GM12878 (cell line): Measurements from ENCODE around the gene SIVA1. TPM values are rescaled to one million over a fixed set of nuclear protein-coding genes. Genes with fewer than 3 reads are reported as not detected.

Experiments used
- ATAC-seq: fragments of 200-7000 bp; cut with Tn5 transposase; 3 replicates; pipeline ENCODE4 v1.9.1; 2020; ENCODE audit warnings: mild to moderate bottlenecking, moderate library complexity
- BruUV-seq: library from RNA; stranded (reverse); fragments of 400-500 nt; replicated peaks from 2 replicates; lab custom pipeline; 2021; lab: Mats Ljungman, UMichigan
- CTCF ChIA-PET: fragments of 300-600 bp; sonication (Branson Sonifier 250); formaldehyde crosslinking; extraction: SDS; loops from one replicate; lab custom pipeline; 2021; ENCODE audit warnings: inconsistent platforms; lab: Yijun Ruan, JAX
- POLR2A ChIA-PET: fragments of 350-600 bp; formaldehyde crosslinking; extraction: SDS; loops from one replicate; lab custom pipeline; 2021; ENCODE audit warnings: inconsistent platforms; lab: Charles Lee
- RAD21 ChIA-PET: fragments of 300-600 bp; sonication (Branson Sonifier 250); formaldehyde crosslinking; loops from one replicate; lab custom pipeline; 2023; ENCODE audit warnings: antibody characterized with exemption; ENCODE audit not compliant: unreplicated experiment; lab: Charles Lee
- SMC1A ChIA-PET: fragments of 300-600 bp; sonication (Branson Sonifier 250); formaldehyde crosslinking; loops from one replicate; lab custom pipeline; 2023; ENCODE audit not compliant: unreplicated experiment, uncharacterized antibody; lab: Charles Lee
- DNase-seq: peaks from one replicate; pipeline ENCODE4 v3.0.0-alpha.2; 2011; ENCODE audit warnings: low read depth, low spot score
- FAIRE-seq: peaks from 3 replicates; lab custom pipeline; 2011; peaks lifted over from hg19 to GRCh38; lab: Jason Lieb, UNC
- H2AFZ ChIP-seq: 2 replicates; pipeline ENCODE4 v1.6.0; 2011; ENCODE audit warnings: low read depth, low read length, control low read depth; ENCODE audit not compliant: control insufficient read depth
- H3K27ac ChIP-seq: 2 replicates; pipeline ENCODE4 v1.5.1; 2011; ENCODE audit warnings: control low read depth; ENCODE audit not compliant: control insufficient read depth, insufficient read depth
- H3K27me3 ChIP-seq, 2 experiments: replicated peaks in 1 of 2; 2 replicates each; pipeline versions ENCODE4 v1.6.0 to v1.6.1; 2011; ENCODE audit warnings: low read length in 1 of 2; ENCODE audit not compliant: control insufficient read depth in 2 of 2, insufficient read depth in 2 of 2
- H3K36me3 ChIP-seq, 2 experiments: 2 replicates each; pipeline ENCODE4 v1.5.1; 2011; ENCODE audit warnings: low read length in 1 of 2; ENCODE audit not compliant: control insufficient read depth in 2 of 2, insufficient read depth in 2 of 2
- H3K4me1 ChIP-seq: 2 replicates; pipeline ENCODE4 v1.6.1; 2011; ENCODE audit warnings: mild to moderate bottlenecking, low read length, moderate library complexity, mixed read lengths; ENCODE audit not compliant: control insufficient read depth, insufficient read depth
- H3K4me2 ChIP-seq: 2 replicates; pipeline ENCODE4 v1.6.0; 2011; ENCODE audit warnings: control low read depth; ENCODE audit not compliant: control insufficient read depth, insufficient read depth
- H3K4me3 ChIP-seq: fragments of 200-600 bp; sonication (generic); 2 replicates; pipeline ENCODE4 v1.5.1; 2016
- H3K79me2 ChIP-seq: 2 replicates; pipeline ENCODE4 v1.6.0; 2011; ENCODE audit warnings: low read length; ENCODE audit not compliant: control insufficient read depth, insufficient read depth
- H3K9ac ChIP-seq: 2 replicates; pipeline ENCODE4 v1.8.0; 2011; ENCODE audit warnings: low read length, control low read depth, mixed read lengths; ENCODE audit not compliant: control insufficient read depth, insufficient read depth
- H3K9me3 ChIP-seq: replicated peaks from 3 replicates; pipeline ENCODE4 v1.5.1; 2011; ENCODE audit warnings: mild to moderate bottlenecking, low read length; ENCODE audit not compliant: control insufficient read depth, insufficient read depth
- H4K20me1 ChIP-seq: 2 replicates; pipeline ENCODE4 v1.6.0; 2011; ENCODE audit not compliant: control insufficient read depth, insufficient read depth
- BCL11A ChIP-seq: IDR thresholded peaks from 2 replicates; pipeline ENCODE4 v1.6.1; 2011; ENCODE audit warnings: low read depth, low read length
- CBX5 ChIP-seq: sonication (generic); IDR thresholded peaks from 2 replicates; pipeline ENCODE4 v1.6.1; 2016; ENCODE audit warnings: low read depth, moderate library complexity, mild to moderate bottlenecking, inconsistent platforms
- CHD1 ChIP-seq: IDR thresholded peaks from 2 replicates; pipeline ENCODE4 v1.6.1; 2012; ENCODE audit warnings: low read depth, low read length, improper control_type of control experiment
- CHD4 ChIP-seq: fragments of 200-600 bp; sonication (generic); IDR thresholded peaks from 2 replicates; pipeline ENCODE4 v1.6.1; 2016; ENCODE audit warnings: mild to moderate bottlenecking
- EP300 ChIP-seq, 2 experiments: fragments of 150-350 bp in 1 of 2; IDR thresholded peaks; 2 replicates each; pipeline ENCODE4 v1.6.1; 2011 to 2012; ENCODE audit warnings: low read depth in 2 of 2, low read length in 2 of 2, borderline replicate concordance in 1 of 2, improper control_type of control experiment in 1 of 2, inconsistent platforms in 1 of 2; ENCODE audit not compliant: control insufficient read depth in 1 of 2
- IKZF2 ChIP-seq, 2 experiments: fragments of 450-650 bp; IDR thresholded peaks; 2 replicates each; pipeline ENCODE4 v1.6.1; 2017; ENCODE audit warnings: mild to moderate bottlenecking in 2 of 2, moderate library complexity in 2 of 2
- IRF4 ChIP-seq: IDR thresholded peaks from 2 replicates; pipeline ENCODE4 v1.6.1; 2011; ENCODE audit warnings: low read depth, low read length
- KLF5 ChIP-seq: fragments of 450-650 bp; IDR thresholded peaks from 2 replicates; pipeline ENCODE4 v1.6.1; 2014; ENCODE audit warnings: mild to moderate bottlenecking; ENCODE audit not compliant: partially characterized antibody
- WGBS: methylation state at CpG from one replicate; pipeline ENCODE4 v1.1.6; 2016; ENCODE audit warnings: low lambda C conversion rate; ENCODE audit not compliant: insufficient replicate concordance, insufficient coverage; ENCODE audit errors: missing lambda C conversion rate; 5-methylcytosine and 5-hydroxymethylcytosine counted together
- in situ Hi-C: fragments of 300-500 bp; cut with MboI; formaldehyde crosslinking; loops from 9 replicates; pipeline ENCODE4 v1.14.3; 2018; ENCODE audit warnings: mixed read lengths
- intact Hi-C: fragments of 100-400 bp; cut with micrococcal nuclease; formaldehyde crosslinking; loops from one replicate; pipeline ENCODE4 v1.14.2; 2022; ENCODE audit not compliant: unreplicated experiment
- polyA plus RNA-seq, 11 experiments: library from polyadenylated mRNA; depleted of rRNA in 4 of 11; unstranded in 6 of 11; stranded (reverse) in 5 of 11; fragments of >200 nt; fragmentation: Nextera tagmentation in 4 of 11; fragmentation: Illumina TruSeq in 1 of 11; extraction: Ambion mirVana in 4 of 11; extraction: Trizol in 1 of 11; gene quantifications; 1 replicate in 1 of 11; 2 replicates in 10 of 11; pipeline versions ENCODE4 v1.2.1 to v1.2.3, GENCODE V29; 2011 to 2016; ENCODE audit warnings: inconsistent platforms in 2 of 11, missing spikeins in 2 of 11, low read depth in 1 of 11
- total RNA-seq, 4 experiments: library from RNA; depleted of rRNA in 3 of 4; stranded (reverse); fragments of >200 nt in 3 of 4; fragmentation: Illumina TruSeq in 1 of 4; extraction: Trizol in 1 of 4; gene quantifications; 2 replicates each; pipeline versions ENCODE4 v1.2.1 to v1.2.3, GENCODE V29; 2013 to 2021
- TF ChIP-seq, protein P1 (sequence below): fragments of 450-650 bp; IDR thresholded peaks from 2 replicates; pipeline ENCODE4 v1.6.1; 2017; ENCODE audit warnings: borderline replicate concordance
- TF ChIP-seq, protein P2 (sequence below): fragments of 450-650 bp; IDR thresholded peaks from 2 replicates; pipeline ENCODE4 v1.6.1; 2017; ENCODE audit warnings: mild to moderate bottlenecking, moderate library complexity

The SIVA1 gene
- total and polyA plus RNA-seq, 10 of the 15 experiments (the other 5 are each of a cell fraction or from before 2014, with no cell fraction given): 4.6 to 282 (median 106) TPM

DNA sequence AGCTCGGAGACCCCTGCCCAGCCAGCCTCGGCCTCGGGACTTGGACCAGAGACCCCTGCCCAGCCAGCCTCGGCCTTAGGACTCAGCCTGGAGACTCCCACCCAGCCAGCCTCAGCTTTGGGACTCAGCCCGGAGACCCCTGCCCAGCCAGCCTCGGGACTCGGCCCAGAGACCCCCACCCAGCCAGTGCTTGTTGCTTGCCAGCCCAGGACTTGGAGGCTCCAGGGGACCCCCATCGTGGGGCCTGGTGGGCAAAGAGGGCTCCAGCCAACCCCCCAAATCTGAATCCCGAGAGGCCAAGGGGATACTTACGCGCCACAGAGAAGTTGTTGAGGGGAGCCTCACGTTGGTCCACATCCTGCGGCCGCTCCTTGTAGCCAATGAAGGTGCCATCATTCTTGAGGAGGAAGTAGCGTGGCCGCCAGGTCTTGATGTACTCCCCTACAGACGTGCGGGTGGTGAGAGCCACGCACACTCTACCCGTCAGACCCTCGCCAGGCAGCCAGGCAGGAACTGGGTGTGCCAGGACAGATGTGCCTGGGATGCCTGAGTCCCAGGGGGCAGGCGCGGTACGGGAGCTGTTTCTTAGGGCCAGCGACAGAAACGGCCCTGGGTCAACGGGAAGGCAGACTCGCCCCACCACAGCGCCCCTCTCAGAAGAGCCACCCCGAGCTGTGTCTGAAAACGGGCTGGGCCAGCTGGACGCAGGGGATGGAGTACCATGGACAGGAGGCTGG, 27.0 kb downstream of the SIVA1 start:
- FAIRE-seq (no peak), ATAC-seq (no peak), DNase-seq (no peak)
- RAD21 ChIA-PET: no interaction called here
- intact Hi-C loops (no loop called here), in situ Hi-C loops (no loop called here)
- Histone ChIP-seq H3K9me3 (no peaks in the 10 kb centered on the region), H4K20me1 (no peaks in the 10 kb centered on the region), H3K79me2 (no peaks in the 10 kb centered on the region), H3K36me3 (peaks cover 0 to 11% of the 10 kb centered on the region in 2 experiments; a peak in 2 of 4 replicates), H3K27ac (no peak overlapping the region), H3K27me3 (no peaks in the 10 kb centered on the region), H3K4me2 (no peak overlapping the region), H3K9ac (no peak overlapping the region), H2AFZ (no peak overlapping the region), H3K4me1 (no peaks in the 10 kb centered on the region), H3K4me3 (no peak overlapping the region)
- SMC1A ChIA-PET: no interaction called here
- POLR2A ChIA-PET: no interaction called here
- TF ChIP-seq KLF5 (no peak), CBX5 (no peak), IKZF2 (IDR thresholded peaks at IDR 0.05) (no peak)
- WGBS: 92% methylated on average over 31 of the region's 32 CpGs
- BruUV-seq: no TSS peak
- CTCF ChIA-PET: interaction anchor here (0.6 to 0.8 kb wide), 2 partner anchors 11 to 47 kb away, joined by 3 to 4 read pairs; no protein-coding TSS in a partner anchor

DNA sequence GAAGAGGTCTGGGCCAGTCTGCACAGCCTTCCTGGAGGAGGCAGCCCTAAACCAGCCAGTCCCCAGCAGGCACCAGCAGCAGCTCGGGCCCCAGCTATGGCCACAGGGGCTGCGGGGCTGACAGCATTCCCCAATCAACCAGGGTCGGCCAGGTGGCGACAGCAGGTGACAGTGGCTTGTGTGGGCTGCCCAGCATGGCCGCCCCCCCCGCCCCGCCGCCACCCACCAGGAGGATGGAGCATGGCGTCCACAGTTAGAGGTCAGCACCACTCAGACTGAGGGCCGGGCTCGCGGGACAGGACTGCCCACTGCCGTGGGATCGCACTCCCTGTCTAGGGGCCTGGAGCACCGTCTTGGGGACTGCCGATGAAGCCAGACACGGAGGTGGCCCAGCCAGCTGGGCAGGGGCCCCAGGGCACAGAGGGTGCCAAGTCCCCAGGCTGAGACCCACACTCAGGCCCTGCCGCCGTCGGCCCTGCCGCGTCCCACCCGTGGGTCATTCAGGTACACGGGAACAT, 27.6 kb downstream of the SIVA1 start:
- POLR2A ChIA-PET: no interaction called here
- DNase-seq (no peak), FAIRE-seq (no peak), ATAC-seq (no peak)
- H3K36me3 ChIP-seq: peaks cover 0 to 6% of the 10 kb centered on the region in 2 experiments; a peak in 2 of 4 replicates
- H3K27ac ChIP-seq: no peak overlapping the region
- SMC1A ChIA-PET: no interaction called here
- RAD21 ChIA-PET: no interaction called here
- 98% methylated on average over 24 of the region's 24 CpGs for WGBS
- no TSS peak for BruUV-seq
- intact Hi-C loops: no loop called here
- H3K79me2 ChIP-seq: no peaks in the 10 kb centered on the region
- no peaks in the 10 kb centered on the region for H3K27me3 ChIP-seq
- no peak overlapping the region for H3K9ac ChIP-seq
- H4K20me1 ChIP-seq: no peaks in the 10 kb centered on the region
- H2AFZ ChIP-seq: no peak overlapping the region
- no peak overlapping the region for H3K4me2 ChIP-seq
- no peaks in the 10 kb centered on the region for H3K9me3 ChIP-seq
- CTCF ChIA-PET: no interaction called here
- no peaks in the 10 kb centered on the region for H3K4me1 ChIP-seq
- H3K4me3 ChIP-seq: no peak overlapping the region
- in situ Hi-C loops: no loop called here
- no peak for TF ChIP-seq CHD4
- TF ChIP-seq BCL11A: no peak
- TF ChIP-seq, protein P1, sequence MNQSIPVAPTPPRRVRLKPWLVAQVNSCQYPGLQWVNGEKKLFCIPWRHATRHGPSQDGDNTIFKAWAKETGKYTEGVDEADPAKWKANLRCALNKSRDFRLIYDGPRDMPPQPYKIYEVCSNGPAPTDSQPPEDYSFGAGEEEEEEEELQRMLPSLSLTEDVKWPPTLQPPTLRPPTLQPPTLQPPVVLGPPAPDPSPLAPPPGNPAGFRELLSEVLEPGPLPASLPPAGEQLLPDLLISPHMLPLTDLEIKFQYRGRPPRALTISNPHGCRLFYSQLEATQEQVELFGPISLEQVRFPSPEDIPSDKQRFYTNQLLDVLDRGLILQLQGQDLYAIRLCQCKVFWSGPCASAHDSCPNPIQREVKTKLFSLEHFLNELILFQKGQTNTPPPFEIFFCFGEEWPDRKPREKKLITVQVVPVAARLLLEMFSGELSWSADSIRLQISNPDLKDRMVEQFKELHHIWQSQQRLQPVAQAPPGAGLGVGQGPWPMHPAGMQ: no peak
- TF ChIP-seq, protein P2, sequence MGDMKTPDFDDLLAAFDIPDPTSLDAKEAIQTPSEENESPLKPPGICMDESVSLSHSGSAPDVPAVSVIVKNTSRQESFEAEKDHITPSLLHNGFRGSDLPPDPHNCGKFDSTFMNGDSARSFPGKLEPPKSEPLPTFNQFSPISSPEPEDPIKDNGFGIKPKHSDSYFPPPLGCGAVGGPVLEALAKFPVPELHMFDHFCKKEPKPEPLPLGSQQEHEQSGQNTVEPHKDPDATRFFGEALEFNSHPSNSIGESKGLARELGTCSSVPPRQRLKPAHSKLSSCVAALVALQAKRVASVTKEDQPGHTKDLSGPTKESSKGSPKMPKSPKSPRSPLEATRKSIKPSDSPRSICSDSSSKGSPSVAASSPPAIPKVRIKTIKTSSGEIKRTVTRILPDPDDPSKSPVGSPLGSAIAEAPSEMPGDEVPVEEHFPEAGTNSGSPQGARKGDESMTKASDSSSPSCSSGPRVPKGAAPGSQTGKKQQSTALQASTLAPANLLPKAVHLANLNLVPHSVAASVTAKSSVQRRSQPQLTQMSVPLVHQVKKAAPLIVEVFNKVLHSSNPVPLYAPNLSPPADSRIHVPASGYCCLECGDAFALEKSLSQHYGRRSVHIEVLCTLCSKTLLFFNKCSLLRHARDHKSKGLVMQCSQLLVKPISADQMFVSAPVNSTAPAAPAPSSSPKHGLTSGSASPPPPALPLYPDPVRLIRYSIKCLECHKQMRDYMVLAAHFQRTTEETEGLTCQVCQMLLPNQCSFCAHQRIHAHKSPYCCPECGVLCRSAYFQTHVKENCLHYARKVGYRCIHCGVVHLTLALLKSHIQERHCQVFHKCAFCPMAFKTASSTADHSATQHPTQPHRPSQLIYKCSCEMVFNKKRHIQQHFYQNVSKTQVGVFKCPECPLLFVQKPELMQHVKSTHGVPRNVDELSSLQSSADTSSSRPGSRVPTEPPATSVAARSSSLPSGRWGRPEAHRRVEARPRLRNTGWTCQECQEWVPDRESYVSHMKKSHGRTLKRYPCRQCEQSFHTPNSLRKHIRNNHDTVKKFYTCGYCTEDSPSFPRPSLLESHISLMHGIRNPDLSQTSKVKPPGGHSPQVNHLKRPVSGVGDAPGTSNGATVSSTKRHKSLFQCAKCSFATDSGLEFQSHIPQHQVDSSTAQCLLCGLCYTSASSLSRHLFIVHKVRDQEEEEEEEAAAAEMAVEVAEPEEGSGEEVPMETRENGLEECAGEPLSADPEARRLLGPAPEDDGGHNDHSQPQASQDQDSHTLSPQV: no peak
- no peak for TF ChIP-seq CHD1
- TF ChIP-seq IRF4: no peak
- TF ChIP-seq EP300 (IDR thresholded peaks at IDR 0.05; ENCODE audit: borderline replicate concordance in 1 of 2, control insufficient read depth in 1 of 2, low read depth in 2 of 2, low read length in 2 of 2): no peak
